Measurements from ENCODE around the gene MLEC. TPM values are rescaled to one million over a fixed set of nuclear protein-coding genes. Genes with fewer than 3 reads are reported as not detected.

The MLEC gene
- total RNA-seq, 4 donors from 2014 or later: 65.1 to 94.1 (median 85.8) TPM

DNA sequence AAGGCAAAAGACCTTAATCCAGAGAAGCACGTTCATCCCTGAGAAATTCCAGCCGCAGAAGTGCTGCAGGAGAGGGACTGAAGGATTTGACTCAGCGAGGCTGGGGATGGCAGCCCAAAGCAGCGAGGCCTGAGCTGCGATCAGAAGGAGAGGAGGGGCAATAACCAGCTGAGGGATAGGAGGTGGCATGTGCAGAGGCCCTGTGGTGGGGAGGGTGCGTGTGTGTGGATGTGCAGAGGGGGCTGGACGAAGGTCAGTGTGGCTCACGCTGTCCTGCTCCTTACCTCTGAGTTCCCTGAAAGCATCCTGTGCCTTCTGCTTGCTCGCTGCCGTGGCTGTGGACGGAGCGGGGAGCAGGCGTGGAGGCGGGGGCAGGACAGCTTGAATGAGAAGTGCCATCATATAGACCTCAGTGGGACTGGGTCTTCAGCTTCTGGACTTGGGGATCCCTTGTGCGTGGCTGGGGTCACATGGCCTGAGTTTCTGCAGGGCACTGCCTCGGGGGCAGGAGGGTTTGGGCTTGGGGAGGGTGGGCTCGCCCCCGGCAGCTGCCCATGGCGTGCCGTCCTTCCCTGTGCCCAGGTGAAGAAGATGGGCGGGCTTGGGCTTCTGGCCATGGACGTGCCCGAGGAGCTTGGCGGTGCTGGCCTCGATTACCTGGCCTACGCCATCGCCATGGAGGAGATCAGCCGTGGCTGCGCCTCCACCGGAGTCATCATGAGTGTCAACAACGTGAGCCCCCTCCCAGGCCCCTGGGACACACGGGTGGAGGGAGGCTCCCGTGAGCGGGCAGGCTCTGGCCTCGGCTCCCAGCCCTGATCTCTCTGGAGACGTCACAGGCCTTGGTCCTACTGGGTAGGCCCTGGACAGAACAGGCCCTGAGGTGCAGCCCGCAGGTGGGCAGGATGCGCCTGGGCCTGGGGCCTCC is 49.7 kb downstream of the MLEC start:
- TF ChIP-seq, protein P1, sequence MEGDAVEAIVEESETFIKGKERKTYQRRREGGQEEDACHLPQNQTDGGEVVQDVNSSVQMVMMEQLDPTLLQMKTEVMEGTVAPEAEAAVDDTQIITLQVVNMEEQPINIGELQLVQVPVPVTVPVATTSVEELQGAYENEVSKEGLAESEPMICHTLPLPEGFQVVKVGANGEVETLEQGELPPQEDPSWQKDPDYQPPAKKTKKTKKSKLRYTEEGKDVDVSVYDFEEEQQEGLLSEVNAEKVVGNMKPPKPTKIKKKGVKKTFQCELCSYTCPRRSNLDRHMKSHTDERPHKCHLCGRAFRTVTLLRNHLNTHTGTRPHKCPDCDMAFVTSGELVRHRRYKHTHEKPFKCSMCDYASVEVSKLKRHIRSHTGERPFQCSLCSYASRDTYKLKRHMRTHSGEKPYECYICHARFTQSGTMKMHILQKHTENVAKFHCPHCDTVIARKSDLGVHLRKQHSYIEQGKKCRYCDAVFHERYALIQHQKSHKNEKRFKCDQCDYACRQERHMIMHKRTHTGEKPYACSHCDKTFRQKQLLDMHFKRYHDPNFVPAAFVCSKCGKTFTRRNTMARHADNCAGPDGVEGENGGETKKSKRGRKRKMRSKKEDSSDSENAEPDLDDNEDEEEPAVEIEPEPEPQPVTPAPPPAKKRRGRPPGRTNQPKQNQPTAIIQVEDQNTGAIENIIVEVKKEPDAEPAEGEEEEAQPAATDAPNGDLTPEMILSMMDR (IDR thresholded peaks at IDR 0.05; ENCODE audit: low read depth): no peak

DNA sequence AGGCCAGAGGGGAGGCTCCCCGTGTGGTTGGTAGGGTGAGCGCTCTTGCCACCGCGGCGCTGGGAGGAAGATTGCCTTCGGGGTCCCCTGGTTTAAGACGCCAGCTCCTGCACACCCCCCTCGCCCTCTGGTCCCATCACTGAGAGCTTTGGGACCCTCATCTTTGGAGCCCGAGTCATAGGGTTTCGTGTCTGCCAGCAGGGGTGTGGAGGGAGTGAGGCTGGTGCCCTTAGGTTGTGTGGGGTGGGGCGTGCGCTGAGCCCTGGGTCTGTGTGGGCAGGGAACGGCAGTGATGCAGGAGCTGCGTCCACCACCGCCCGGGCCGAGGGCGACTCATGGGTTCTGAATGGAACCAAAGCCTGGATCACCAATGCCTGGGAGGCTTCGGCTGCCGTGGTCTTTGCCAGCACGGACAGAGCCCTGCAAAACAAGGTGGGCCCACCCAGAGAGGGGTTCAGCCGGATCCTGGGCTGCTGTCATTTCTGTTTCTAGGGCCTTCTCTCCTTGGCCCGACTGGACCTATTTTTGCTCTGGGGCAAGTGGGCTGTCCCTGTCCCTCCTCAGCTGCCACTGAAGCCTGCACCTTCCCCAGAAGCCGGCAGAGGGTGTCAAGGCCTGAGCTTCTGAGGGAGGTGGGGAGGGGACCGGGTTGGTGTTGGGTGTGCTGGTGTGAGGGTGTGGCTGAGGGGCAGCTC is 50.8 kb downstream of the MLEC start:
- TF ChIP-seq, protein P1 (IDR thresholded peaks at IDR 0.05; ENCODE audit: low read depth): no peak

DNA sequence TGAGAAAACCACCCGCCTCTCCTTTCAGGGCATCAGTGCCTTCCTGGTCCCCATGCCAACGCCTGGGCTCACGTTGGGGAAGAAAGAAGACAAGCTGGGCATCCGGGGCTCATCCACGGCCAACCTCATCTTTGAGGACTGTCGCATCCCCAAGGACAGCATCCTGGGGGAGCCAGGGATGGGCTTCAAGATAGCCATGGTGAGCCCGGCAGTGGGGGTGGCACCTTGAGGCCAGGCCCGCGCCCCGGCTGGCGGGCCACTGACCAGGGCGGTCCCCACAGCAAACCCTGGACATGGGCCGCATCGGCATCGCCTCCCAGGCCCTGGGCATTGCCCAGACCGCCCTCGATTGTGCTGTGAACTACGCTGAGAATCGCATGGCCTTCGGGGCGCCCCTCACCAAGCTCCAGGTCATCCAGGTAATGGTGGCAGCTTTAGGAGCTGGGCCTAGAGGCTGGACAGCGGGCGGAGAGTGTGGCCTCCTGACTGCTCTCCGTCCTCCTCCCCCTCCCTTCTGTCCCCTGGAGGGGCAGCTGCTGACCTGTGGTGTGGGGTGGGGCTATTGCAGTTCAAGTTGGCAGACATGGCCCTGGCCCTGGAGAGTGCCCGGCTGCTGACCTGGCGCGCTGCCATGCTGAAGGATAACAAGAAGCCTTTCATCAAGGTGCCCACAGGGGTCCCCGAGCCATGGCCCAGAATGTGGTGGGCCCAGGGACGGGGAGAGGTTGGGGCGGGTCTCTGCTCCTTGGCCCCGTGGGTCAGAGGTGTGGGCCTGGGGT is 51.5 kb downstream of the MLEC start:
- TF ChIP-seq, protein P1 (IDR thresholded peaks at IDR 0.05; ENCODE audit: low read depth): no peak

DNA sequence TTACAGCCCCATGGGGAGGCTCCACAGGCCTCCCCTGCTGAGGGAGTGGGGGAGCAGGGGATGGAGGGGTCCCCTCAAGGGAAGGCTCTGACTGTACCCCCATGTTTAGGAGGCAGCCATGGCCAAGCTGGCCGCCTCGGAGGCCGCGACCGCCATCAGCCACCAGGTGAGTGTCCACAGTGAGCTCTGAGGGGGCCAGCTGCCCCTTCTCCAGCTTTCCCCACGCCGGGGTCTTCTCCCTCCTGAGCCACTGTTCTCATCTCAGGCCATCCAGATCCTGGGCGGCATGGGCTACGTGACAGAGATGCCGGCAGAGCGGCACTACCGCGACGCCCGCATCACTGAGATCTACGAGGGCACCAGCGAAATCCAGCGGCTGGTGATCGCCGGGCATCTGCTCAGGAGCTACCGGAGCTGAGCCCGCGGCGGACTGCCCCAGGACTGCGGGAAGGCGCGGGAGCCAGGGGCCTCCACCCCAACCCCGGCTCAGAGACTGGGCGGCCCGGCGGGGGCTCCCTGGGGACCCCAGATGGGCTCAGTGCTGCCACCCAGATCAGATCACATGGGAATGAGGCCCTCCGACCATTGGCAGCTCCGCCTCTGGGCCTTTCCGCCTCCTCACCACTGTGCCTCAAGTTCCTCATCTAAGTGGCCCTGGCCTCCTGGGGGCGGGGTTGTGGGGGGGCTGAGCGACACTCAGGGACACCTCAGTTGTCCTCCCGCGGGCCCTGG is 52.2 kb downstream of the MLEC start:
- TF ChIP-seq, protein P1 (IDR thresholded peaks at IDR 0.05; ENCODE audit: low read depth): no peak

DNA sequence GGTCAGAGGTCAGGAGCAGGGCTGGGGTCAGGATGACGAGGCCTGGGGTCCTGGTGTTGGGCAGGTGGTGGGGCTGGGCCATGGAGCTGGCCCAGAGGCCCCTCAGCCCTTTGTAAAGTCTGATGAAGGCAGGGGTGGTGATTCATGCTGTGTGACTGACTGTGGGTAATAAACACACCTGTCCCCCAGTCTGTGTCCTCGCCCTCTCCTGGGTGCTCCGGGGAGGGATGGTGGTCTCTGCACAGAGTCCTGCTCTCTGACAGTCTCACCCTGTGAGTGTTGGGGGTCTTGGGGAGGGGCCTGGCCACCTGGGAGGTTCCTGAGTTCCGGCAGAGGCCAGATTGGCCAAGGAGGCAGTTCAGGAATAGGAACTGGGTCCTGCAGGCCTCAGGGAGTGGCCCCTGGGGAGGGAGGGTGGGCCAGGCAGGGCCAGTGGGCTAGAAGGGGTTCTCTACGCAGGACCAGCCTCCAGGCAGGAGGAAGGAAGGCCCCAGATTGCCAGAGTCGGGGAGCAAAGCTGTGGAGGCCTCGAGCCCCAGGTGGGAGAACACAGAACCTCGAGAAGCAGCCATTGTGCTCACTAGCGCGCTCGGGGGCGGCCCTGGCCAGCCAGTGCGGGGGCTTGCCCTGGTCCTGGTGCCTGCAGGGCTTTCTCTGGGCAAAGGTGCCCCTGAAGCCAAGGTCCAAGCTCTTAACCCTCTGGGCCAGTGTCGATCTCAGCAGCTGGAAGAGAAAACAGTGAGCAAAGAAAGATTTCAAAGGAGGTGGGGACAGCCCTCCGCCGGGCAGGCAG is 53.1 kb downstream of the MLEC start:
- TF ChIP-seq, protein P1 (IDR thresholded peaks at IDR 0.05; ENCODE audit: low read depth): no peak

DNA sequence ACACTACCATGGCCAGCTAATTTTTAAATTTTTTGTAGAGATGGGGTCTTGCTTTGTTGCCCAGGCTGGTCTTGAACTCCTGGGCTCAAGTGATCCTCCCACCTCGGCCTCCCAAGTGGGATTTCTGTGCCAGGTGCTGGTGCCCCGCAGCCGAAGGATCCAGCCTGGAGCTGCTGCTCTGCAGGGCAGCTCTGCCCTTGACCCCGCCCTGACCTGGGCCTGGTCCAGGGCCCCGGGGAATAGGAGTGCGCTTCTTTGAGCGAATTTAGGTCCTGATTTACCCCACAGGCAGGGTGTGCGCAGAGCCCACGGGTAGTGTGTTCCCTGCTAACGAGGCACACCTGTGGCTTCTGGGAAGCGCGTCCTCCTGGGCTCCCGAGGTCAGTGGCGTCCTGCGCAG is 53.9 kb downstream of the MLEC start:
- TF ChIP-seq, protein P1 (IDR thresholded peaks at IDR 0.05; ENCODE audit: low read depth): no peak

All from subcutaneous adipose tissue (tissue), 4 donors.